Measurements from ENCODE around the gene ARHGAP18. TPM values are rescaled to one million over a fixed set of nuclear protein-coding genes. Genes with fewer than 3 reads are reported as not detected.

ARHGAP18 gene
- total RNA-seq = 57.9 TPM
- long read RNA-seq, full-length matches to known transcripts = 40 of 143 reads
- long read RNA-seq, partial matches to known transcripts = 71 of 143 reads
- long read RNA-seq, other reads (novel, unspliced or antisense) = 32 of 143 reads

- Histone ChIP-seq H3K9me3 (no peaks in the 10 kb centered on the region), H3K27me3 (ENCODE audit: low read depth) (no peaks in the 10 kb centered on the region), H3K4me1 (peaks cover 30% of the 10 kb centered on the region), H3K36me3 (no peaks in the 10 kb centered on the region), H3K27ac (peak within 1 kb of the TSS; percentile 84), H3K4me3 (peak within 1 kb of the TSS; percentile 67)
- TF ChIP-seq, protein P1, sequence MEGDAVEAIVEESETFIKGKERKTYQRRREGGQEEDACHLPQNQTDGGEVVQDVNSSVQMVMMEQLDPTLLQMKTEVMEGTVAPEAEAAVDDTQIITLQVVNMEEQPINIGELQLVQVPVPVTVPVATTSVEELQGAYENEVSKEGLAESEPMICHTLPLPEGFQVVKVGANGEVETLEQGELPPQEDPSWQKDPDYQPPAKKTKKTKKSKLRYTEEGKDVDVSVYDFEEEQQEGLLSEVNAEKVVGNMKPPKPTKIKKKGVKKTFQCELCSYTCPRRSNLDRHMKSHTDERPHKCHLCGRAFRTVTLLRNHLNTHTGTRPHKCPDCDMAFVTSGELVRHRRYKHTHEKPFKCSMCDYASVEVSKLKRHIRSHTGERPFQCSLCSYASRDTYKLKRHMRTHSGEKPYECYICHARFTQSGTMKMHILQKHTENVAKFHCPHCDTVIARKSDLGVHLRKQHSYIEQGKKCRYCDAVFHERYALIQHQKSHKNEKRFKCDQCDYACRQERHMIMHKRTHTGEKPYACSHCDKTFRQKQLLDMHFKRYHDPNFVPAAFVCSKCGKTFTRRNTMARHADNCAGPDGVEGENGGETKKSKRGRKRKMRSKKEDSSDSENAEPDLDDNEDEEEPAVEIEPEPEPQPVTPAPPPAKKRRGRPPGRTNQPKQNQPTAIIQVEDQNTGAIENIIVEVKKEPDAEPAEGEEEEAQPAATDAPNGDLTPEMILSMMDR (IDR thresholded peaks at IDR 0.05) = no peak
- intact Hi-C loops (cut with DNase I) = no loop called here
- ATAC-seq (peak; percentile 98 to 99), DNase-seq (peak; percentile 93)
Measured at GRCh38 chr6:129709769-129710449, at the start of gene ARHGAP18. Gene ARHGAP18 (minus strand): TSS chr6:129710177. CDS start chr6:129710136, 41 bp downstream.

DNA sequence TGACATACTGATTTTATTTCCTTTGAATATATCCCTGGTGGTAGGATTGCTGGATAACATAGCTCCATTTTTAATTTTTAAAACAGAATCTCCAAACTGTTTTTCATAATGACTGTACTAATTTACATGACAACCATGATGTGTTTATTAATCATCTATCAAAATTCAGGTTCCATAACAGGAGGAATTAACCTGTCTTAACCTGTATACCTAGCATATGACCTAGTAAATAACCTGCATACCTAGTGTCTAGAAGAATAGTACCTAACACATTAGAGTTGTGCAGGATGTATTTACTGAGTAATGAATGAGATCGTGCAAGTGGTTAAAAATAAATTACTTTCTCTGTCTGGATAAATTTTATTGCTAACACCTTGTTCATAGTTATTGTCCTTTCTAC, 45.8 kb upstream of the ARHGAP18 start:
- Histone ChIP-seq H3K27me3 (ENCODE audit: low read depth) (no peaks in the 10 kb centered on the region), H3K27ac (no peak overlapping the region), H3K9me3 (no peaks in the 10 kb centered on the region), H3K4me3 (no peak overlapping the region), H3K4me1 (peaks cover 5% of the 10 kb centered on the region), H3K36me3 (no peaks in the 10 kb centered on the region)
- DNase-seq = no peak
- ATAC-seq = no peak
- intact Hi-C loops (cut with DNase I) = no loop called here
- TF ChIP-seq, protein P1 (IDR thresholded peaks at IDR 0.05) = no peak

DNA sequence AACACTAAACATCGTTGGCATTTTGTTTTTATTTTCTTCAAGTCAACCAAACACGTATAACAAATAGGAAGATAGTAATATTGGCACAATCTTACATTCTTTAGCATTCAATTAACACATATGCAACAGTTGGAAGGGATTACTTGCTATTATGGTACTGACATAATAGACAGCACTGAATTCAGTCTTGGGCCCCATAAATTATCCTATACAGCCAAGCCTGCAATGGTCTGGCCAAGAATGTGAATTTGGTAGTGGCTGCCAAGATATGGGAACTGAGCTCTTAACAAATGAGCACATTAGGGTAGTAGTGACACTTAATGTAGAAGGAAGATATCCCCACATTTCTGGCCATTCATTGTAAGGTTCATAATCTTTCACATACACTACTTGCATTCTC, 44.8 kb upstream of the ARHGAP18 start:
- no peak for ATAC-seq
- H3K27me3 ChIP-seq (ENCODE audit: low read depth) = no peaks in the 10 kb centered on the region
- no peaks in the 10 kb centered on the region for H3K9me3 ChIP-seq
- DNase-seq = no peak
- H3K4me1 ChIP-seq = peaks cover 13% of the 10 kb centered on the region
- no peaks in the 10 kb centered on the region for H3K36me3 ChIP-seq
- H3K4me3 ChIP-seq = no peak overlapping the region
- TF ChIP-seq, protein P1 (IDR thresholded peaks at IDR 0.05) = no peak
- intact Hi-C loops (cut with DNase I) = no loop called here
- no peak overlapping the region for H3K27ac ChIP-seq

GRCh38 chr6:129753422-129753821, 43.4 kb upstream of the ARHGAP18 start:
- DNase-seq (no peak), ATAC-seq (peak in 1 of 2 donors; percentile 66)
- Histone ChIP-seq H3K36me3 (no peaks in the 10 kb centered on the region), H3K27me3 (ENCODE audit: low read depth) (no peaks in the 10 kb centered on the region), H3K4me1 (peaks cover 26% of the 10 kb centered on the region), H3K27ac (no peak overlapping the region), H3K9me3 (no peaks in the 10 kb centered on the region), H3K4me3 (no peak overlapping the region)
- intact Hi-C loops (cut with DNase I) = no loop called here
- TF ChIP-seq, protein P1 (IDR thresholded peaks at IDR 0.05) = no peak

- intact Hi-C loops (cut with DNase I) = no loop called here
- DNase-seq (no peak), ATAC-seq (no peak)
Measured at GRCh38 chr6:129751384-129751783, 41.4 kb upstream of the ARHGAP18 start.

More at GRCh38 chr6:129751384-129751783, 41.4 kb upstream of the ARHGAP18 start:
- Histone ChIP-seq H3K36me3 (no peaks in the 10 kb centered on the region), H3K4me3 (no peak overlapping the region), H3K27ac (no peak overlapping the region), H3K9me3 (no peaks in the 10 kb centered on the region), H3K4me1 (peaks cover 33% of the 10 kb centered on the region), H3K27me3 (ENCODE audit: low read depth) (no peaks in the 10 kb centered on the region)
- TF ChIP-seq, protein P1 (IDR thresholded peaks at IDR 0.05) = no peak
